ENCODE measurements around the gene CWC22.

DNA sequence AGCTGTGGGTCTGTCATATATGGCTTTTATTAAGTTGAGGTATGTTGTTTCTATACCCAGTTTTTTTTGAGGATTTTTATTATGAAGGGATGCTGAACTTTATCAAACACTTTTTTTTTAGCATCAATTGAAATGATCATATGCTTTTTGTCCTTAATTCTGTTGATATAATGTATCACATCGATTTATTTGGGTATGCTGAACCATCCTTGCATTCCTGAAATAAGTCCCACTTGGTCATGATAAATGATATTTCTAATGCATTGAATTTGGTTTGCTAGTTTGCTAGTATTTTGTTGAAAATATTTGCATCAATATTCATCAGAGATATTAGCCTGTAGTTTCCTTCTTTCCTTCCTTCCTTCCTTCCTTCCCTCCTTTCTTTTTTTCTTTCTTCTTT lies 22.5 kb upstream of the CWC22 start:
- TF ChIP-seq TMF1 (CRISPR knock-in tag; IDR thresholded peaks at IDR 0.05; ENCODE audit: low read depth) (no peak), POLR2AphosphoS5 (IDR thresholded peaks at IDR 0.05; ENCODE audit: low read depth, low read length) (no peak), RAD21 (CRISPR knock-in tag; IDR thresholded peaks at IDR 0.05) (no peak), HNRNPLL (IDR thresholded peaks at IDR 0.05; ENCODE audit: low read depth, low read length, poor library complexity, severe bottlenecking) (no peak), ZNF572 (CRISPR knock-in tag; IDR thresholded peaks at IDR 0.05) (no peak), NPAS2 (CRISPR knock-in tag; IDR thresholded peaks at IDR 0.05; ENCODE audit: borderline replicate concordance) (no peak), POLR2A (IDR thresholded peaks at IDR 0.05; ENCODE audit: insufficient read depth in 1 of 2, low read depth in 2 of 2, low read length in 2 of 2) (no peak), ZMAT3 (CRISPR knock-in tag; conservative IDR thresholded peaks at IDR 0.05) (no peak), NFIC (IDR thresholded peaks at IDR 0.05; ENCODE audit: low read length) (no peak)
